GM21360 (cell line): ENCODE measurements around the gene MAN2A1.
"Not testable (repeated sequence)": the region's sequence is repeated elsewhere in the genome, so short reads cannot be mapped to it uniquely, and the experiment has no call there.

Source experiments
- ATAC-seq: cut with Tn5 transposase; IDR thresholded peaks from one replicate; pipeline ENCODE4 v1.9.1; 2021; ENCODE audit warnings: mild to moderate bottlenecking, moderate library complexity; ENCODE audit not compliant: unreplicated experiment

The MAN2A1 gene

GRCh38 chr5:109857405-109858031 is 167.8 kb downstream of the MAN2A1 start:
- ATAC-seq, result no peak

GRCh38 chr5:109859537-109859936 is 169.8 kb downstream of the MAN2A1 start:
- ATAC-seq, result no peak

GRCh38 chr5:109862301-109862700 is 172.6 kb downstream of the MAN2A1 start:
- no peak for ATAC-seq

- ATAC-seq, result no peak
These were observed 174.0 kb downstream of the MAN2A1 start for GRCh38 chr5:109863752-109864151.

GRCh38 chr5:109865637-109866036 is 175.9 kb downstream of the MAN2A1 start:
- no peak for ATAC-seq

- no peak for ATAC-seq
These were observed 176.3 kb downstream of the MAN2A1 start for GRCh38 chr5:109866051-109866450.

- no peak for ATAC-seq
These were observed 179.0 kb downstream of the MAN2A1 start for GRCh38 chr5:109868737-109869136.

GRCh38 chr5:109873687-109874086 is 184.0 kb downstream of the MAN2A1 start:
- no peak for ATAC-seq

- ATAC-seq, result no peak
These were observed 184.4 kb downstream of the MAN2A1 start for GRCh38 chr5:109874108-109874507.

GRCh38 chr5:109876030-109876725 is 186.5 kb downstream of the MAN2A1 start:
- ATAC-seq, result no peak

- no peak for ATAC-seq
These were observed 187.4 kb downstream of the MAN2A1 start for GRCh38 chr5:109876941-109877669.

- no peak for ATAC-seq
These were observed 187.9 kb downstream of the MAN2A1 start for GRCh38 chr5:109877670-109878045.

- ATAC-seq, result no peak
These were observed 189.2 kb downstream of the MAN2A1 start for GRCh38 chr5:109878887-109879286.

- ATAC-seq, result no peak
These were observed 191.4 kb downstream of the MAN2A1 start for GRCh38 chr5:109880907-109881685.

GRCh38 chr5:109882546-109882945 is 192.8 kb downstream of the MAN2A1 start:
- no peak for ATAC-seq

- ATAC-seq, result no peak
These were observed 194.9 kb downstream of the MAN2A1 start for GRCh38 chr5:109884676-109885075.

GRCh38 chr5:109885205-109885604 is 195.5 kb downstream of the MAN2A1 start:
- no peak for ATAC-seq

- ATAC-seq, result no peak
These were observed 199.3 kb downstream of the MAN2A1 start for GRCh38 chr5:109888989-109889388.

GRCh38 chr5:109893271-109893670 is 203.5 kb downstream of the MAN2A1 start:
- ATAC-seq, result not testable (repeated sequence)

GRCh38 chr5:109898269-109899162 is 208.8 kb downstream of the MAN2A1 start:
- ATAC-seq, result no peak
